ENCODE data around the gene SLC5A11. TPM values are rescaled to one million over a fixed set of nuclear protein-coding genes. Genes with fewer than 3 reads are reported as not detected.

Gene SLC5A11
- total and polyA plus RNA-seq, 7 donors, result 0.05 to 0.24 (median 0.16) TPM; not detected in 3

- H3K27ac ChIP-seq, result peak overlapping the region; percentile 18
- intact Hi-C loops (cut with DNase I), result loop anchor here (5.0 to 10.0 kb wide), 3 partner anchors 138 to 345 kb away; no protein-coding TSS in a partner anchor
- no peak overlapping the region for H3K4me3 ChIP-seq
- H3K27me3 ChIP-seq (ENCODE audit: insufficient read depth in 3 of 3, low read length in 2 of 3), result no peaks in the 10 kb centered on the region
- H3K36me3 ChIP-seq (ENCODE audit: insufficient read depth in 1 of 2, low read depth in 1 of 2), result peaks cover 10 to 99% of the 10 kb centered on the region in 2 donors
- DNase-seq, result no peak
- no peaks in the 10 kb centered on the region for H3K9me3 ChIP-seq
- TF ChIP-seq, protein P1, sequence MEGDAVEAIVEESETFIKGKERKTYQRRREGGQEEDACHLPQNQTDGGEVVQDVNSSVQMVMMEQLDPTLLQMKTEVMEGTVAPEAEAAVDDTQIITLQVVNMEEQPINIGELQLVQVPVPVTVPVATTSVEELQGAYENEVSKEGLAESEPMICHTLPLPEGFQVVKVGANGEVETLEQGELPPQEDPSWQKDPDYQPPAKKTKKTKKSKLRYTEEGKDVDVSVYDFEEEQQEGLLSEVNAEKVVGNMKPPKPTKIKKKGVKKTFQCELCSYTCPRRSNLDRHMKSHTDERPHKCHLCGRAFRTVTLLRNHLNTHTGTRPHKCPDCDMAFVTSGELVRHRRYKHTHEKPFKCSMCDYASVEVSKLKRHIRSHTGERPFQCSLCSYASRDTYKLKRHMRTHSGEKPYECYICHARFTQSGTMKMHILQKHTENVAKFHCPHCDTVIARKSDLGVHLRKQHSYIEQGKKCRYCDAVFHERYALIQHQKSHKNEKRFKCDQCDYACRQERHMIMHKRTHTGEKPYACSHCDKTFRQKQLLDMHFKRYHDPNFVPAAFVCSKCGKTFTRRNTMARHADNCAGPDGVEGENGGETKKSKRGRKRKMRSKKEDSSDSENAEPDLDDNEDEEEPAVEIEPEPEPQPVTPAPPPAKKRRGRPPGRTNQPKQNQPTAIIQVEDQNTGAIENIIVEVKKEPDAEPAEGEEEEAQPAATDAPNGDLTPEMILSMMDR (IDR thresholded peaks at IDR 0.05), result no peak
- 32 to 41% (median 36%) methylated on average over 2 of the region's 2 CpGs for WGBS, 3 donors
- H3K4me1 ChIP-seq, result no peaks in the 10 kb centered on the region
- ATAC-seq, result no peak
Observed at GRCh38 chr16:24819462-24820040, 26.2 kb upstream of the SLC5A11 start.

GRCh38 chr16:24820522-24820921 lies 25.2 kb upstream of the SLC5A11 start:
- no peak for ATAC-seq
- TF ChIP-seq, protein P1 (IDR thresholded peaks at IDR 0.05), result no peak
- H3K9me3 ChIP-seq, result no peaks in the 10 kb centered on the region
- H3K27me3 ChIP-seq (ENCODE audit: insufficient read depth in 3 of 3, low read length in 2 of 3), result no peaks in the 10 kb centered on the region
- no peak overlapping the region for H3K27ac ChIP-seq
- 50 to 75% (median 68%) methylated on average over 1 of the region's 1 CpG for WGBS, 3 donors
- H3K4me3 ChIP-seq, result no peak overlapping the region
- intact Hi-C loops (cut with DNase I), result no loop called here
- no peaks in the 10 kb centered on the region for H3K4me1 ChIP-seq
- peaks cover 10 to 99% of the 10 kb centered on the region in 2 donors for H3K36me3 ChIP-seq (ENCODE audit: insufficient read depth in 1 of 2, low read depth in 1 of 2)
- DNase-seq, result no peak

DNA sequence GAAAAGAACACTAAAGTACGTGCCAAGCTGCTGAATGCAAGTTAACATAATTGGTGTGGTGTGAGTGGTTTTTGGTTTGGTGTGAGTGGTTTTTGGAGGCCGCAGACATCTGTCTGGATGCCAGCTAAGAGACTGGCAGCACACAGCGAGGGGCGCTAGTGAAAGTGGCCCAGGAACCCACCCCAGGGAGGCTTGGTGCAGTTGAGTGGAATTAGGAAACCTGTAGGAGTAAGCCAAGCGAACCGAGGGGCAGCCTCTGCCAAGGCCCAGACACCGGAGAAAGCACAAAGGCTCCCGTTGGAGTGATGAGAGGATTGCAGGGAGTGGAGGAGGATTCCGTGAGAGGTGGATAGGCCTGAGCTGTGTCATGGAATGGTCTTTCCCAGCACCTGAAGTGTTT lies 24.6 kb upstream of the SLC5A11 start:
- no peaks in the 10 kb centered on the region for H3K9me3 ChIP-seq
- intact Hi-C loops (cut with DNase I), result no loop called here
- no peak for DNase-seq

DNA sequence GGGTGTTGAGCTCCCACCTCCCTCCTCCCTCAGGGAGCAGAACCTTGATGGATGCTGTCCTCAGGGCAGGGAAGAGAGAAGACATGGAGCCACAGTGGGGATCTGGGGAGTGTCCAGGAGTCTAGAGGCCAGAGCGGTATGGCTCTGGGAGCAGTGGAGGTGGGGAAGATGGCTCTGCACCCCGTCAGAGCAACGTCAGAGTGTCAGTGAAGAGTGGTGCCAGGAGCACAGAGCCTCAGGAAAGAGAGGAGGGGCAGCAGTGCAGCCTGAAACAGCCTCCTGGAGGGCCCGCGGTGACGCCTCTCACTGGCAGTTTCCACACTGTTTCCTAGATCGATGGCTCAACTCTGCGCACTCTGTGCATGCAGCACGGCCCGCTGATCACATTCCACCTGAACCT lies 23.2 kb upstream of the SLC5A11 start:
- peaks cover 7 to 99% of the 10 kb centered on the region in 2 donors for H3K36me3 ChIP-seq (ENCODE audit: insufficient read depth in 1 of 2, low read depth in 1 of 2)
- H3K4me3 ChIP-seq, result no peak overlapping the region
- no peaks in the 10 kb centered on the region for H3K4me1 ChIP-seq
- ATAC-seq (no peak), DNase-seq (no peak)
- intact Hi-C loops (cut with DNase I), result no loop called here
- no peaks in the 10 kb centered on the region for H3K27me3 ChIP-seq (ENCODE audit: insufficient read depth in 3 of 3, low read length in 2 of 3)
- no peaks in the 10 kb centered on the region for H3K9me3 ChIP-seq
- WGBS, 3 donors, result 90 to 92% (median 91%) methylated on average over 10 of the region's 10 CpGs
- H3K27ac ChIP-seq, result no peak overlapping the region
- TF ChIP-seq, protein P1 (IDR thresholded peaks at IDR 0.05), result no peak

More for the DNA sequence above, 24.6 kb upstream of the SLC5A11 start:
- Histone ChIP-seq H3K27ac (no peak overlapping the region), H3K4me1 (no peaks in the 10 kb centered on the region), H3K27me3 (ENCODE audit: insufficient read depth in 3 of 3, low read length in 2 of 3) (no peaks in the 10 kb centered on the region), H3K36me3 (ENCODE audit: insufficient read depth in 1 of 2, low read depth in 1 of 2) (peaks cover 10 to 99% of the 10 kb centered on the region in 2 donors), H3K4me3 (no peak overlapping the region)
- no peak for ATAC-seq
- 73 to 83% (median 77%) methylated on average over 9 of the region's 9 CpGs for WGBS, 3 donors
- TF ChIP-seq, protein P1 (IDR thresholded peaks at IDR 0.05), result no peak

GRCh38 chr16:24822974-24823373 lies 22.8 kb upstream of the SLC5A11 start:
- H3K4me1 ChIP-seq, result no peaks in the 10 kb centered on the region
- TF ChIP-seq, protein P1 (IDR thresholded peaks at IDR 0.05), result no peak
- intact Hi-C loops (cut with DNase I), result no loop called here
- H3K36me3 ChIP-seq (ENCODE audit: insufficient read depth in 1 of 2, low read depth in 1 of 2), result peaks cover 7 to 99% of the 10 kb centered on the region in 2 donors
- peak in 3 of 4 donors; percentile 16 to 36 (median 31) for ATAC-seq
- no peak for DNase-seq
- 72 to 88% (median 77%) methylated on average over 8 of the region's 8 CpGs for WGBS, 3 donors
- H3K27me3 ChIP-seq (ENCODE audit: insufficient read depth in 3 of 3, low read length in 2 of 3), result no peaks in the 10 kb centered on the region
- no peak overlapping the region for H3K27ac ChIP-seq
- H3K4me3 ChIP-seq, result no peak overlapping the region
- no peaks in the 10 kb centered on the region for H3K9me3 ChIP-seq
